NCI-H2029 (cell line): ENCODE results near the gene IFI35.
"Not testable (repeated sequence)": the region's sequence is repeated elsewhere in the genome, so short reads cannot be mapped to it uniquely, and the experiment has no call there.

Experiments used
- DNase-seq: peaks from one replicate; lab custom pipeline; 2025; lab: John Stamatoyannopoulos, UW

Gene IFI35

GRCh38 chr17:43006639-43007551 lies at the start of gene IFI35:
Gene IFI35 (plus strand): TSS chr17:43006784. CDS start chr17:43006948, 164 bp downstream.
- DNase-seq = peak; percentile 47

GRCh38 chr17:42964161-42964932 lies 42.2 kb upstream of the IFI35 start, which contains the start of gene AARSD1:
Gene AARSD1 (minus strand): TSS chr17:42964454. CDS start chr17:42964440, 14 bp downstream.
- DNase-seq = peak; percentile 88

GRCh38 chr17:42967925-42968324 lies 38.7 kb upstream of the IFI35 start:
- no peak for DNase-seq

- no peak for DNase-seq
Measured at GRCh38 chr17:42969001-42969581, 37.5 kb upstream of the IFI35 start.

- DNase-seq = no peak
Measured at GRCh38 chr17:42971589-42971988, 35.0 kb upstream of the IFI35 start.

- not testable (repeated sequence) for DNase-seq
Measured at GRCh38 chr17:42973323-42973722, 33.3 kb upstream of the IFI35 start.

GRCh38 chr17:42975265-42975664 lies 31.3 kb upstream of the IFI35 start:
- DNase-seq = no peak

- not testable (repeated sequence) for DNase-seq
Measured at GRCh38 chr17:42975701-42976100, 30.9 kb upstream of the IFI35 start.

- DNase-seq = peak; percentile 75
Measured at GRCh38 chr17:42979511-42980273, 26.9 kb upstream of the IFI35 start, which contains the start of gene PTGES3L. Gene PTGES3L (minus strand): TSS chr17:42980080. CDS start chr17:42980053, 27 bp downstream.

- DNase-seq = peak; percentile 80
Measured at GRCh38 chr17:42980274-42980765, 26.3 kb upstream of the IFI35 start, which contains the start of gene RUNDC1. Gene RUNDC1 (plus strand): TSS chr17:42980565. CDS start chr17:42980577, 12 bp downstream.

GRCh38 chr17:42980766-42981397 lies 25.7 kb upstream of the IFI35 start:
- DNase-seq = peak; percentile 52

GRCh38 chr17:42982266-42982665 lies 24.3 kb upstream of the IFI35 start:
- DNase-seq = no peak

- DNase-seq = no peak
Measured at GRCh38 chr17:42985225-42985624, 21.4 kb upstream of the IFI35 start.

GRCh38 chr17:42989141-42989540 lies 17.4 kb upstream of the IFI35 start:
- DNase-seq = no peak

GRCh38 chr17:42989726-42990652 lies 16.6 kb upstream of the IFI35 start:
- DNase-seq = no peak

GRCh38 chr17:42991471-42991870 lies 15.1 kb upstream of the IFI35 start:
- no peak for DNase-seq

GRCh38 chr17:42992872-42993271 lies 13.7 kb upstream of the IFI35 start:
- no peak for DNase-seq

- not testable (repeated sequence) for DNase-seq
Measured at GRCh38 chr17:42993913-42994312, 12.7 kb upstream of the IFI35 start.

GRCh38 chr17:42997390-42997983 lies 9.1 kb upstream of the IFI35 start:
- no peak for DNase-seq
